SK-N-SH (cell line): Measurements from ENCODE around the gene NDN. TPM values are rescaled to one million over a fixed set of nuclear protein-coding genes. Genes with fewer than 3 reads are reported as not detected.

Source experiments
- CTCF ChIA-PET: fragments of 300-600, 350-600 bp; formaldehyde crosslinking; extraction: SDS; loops from one replicate; lab custom pipeline; 2021; lab: Yijun Ruan, JAX
- POLR2A ChIA-PET: fragments of 350-600 bp; sonication (Branson Sonifier 250); formaldehyde crosslinking; extraction: SDS; loops from one replicate; lab custom pipeline; 2020; ENCODE audit warnings: antibody characterized with exemption, inconsistent platforms; lab: Yijun Ruan, JAX
- DNase-seq: peaks from one replicate; pipeline ENCODE4 v3.0.0; 2012
- H2AFZ ChIP-seq: fragments of 200-600 bp; sonication (generic); 2 replicates; pipeline ENCODE4 v1.8.1; 2016; ENCODE audit warnings: antibody characterized with exemption, mild to moderate bottlenecking, low read depth
- H3F3A ChIP-seq: fragments of 200-600 bp; sonication (generic); replicated peaks from 2 replicates; pipeline ENCODE3; 2016; ENCODE audit warnings: antibody characterized with exemption, mild to moderate bottlenecking; ENCODE audit not compliant: insufficient read depth
- H3K27ac ChIP-seq, 2 experiments: fragments of 200-500 bp in 1 of 2; fragments of 200-600 bp in 1 of 2; sonication (Bioruptor generic) in 1 of 2; sonication (generic), shearing (Covaris generic) in 1 of 2; 2 replicates each; pipeline versions ENCODE4 v1.5.1 to v1.6.1; 2014 to 2016; ENCODE audit warnings: low read depth in 2 of 2, inconsistent platforms in 1 of 2, low read length in 1 of 2, mild to moderate bottlenecking in 1 of 2, mixed read lengths in 1 of 2
- H3K27me3 ChIP-seq: fragments of 200-600 bp; sonication (generic), shearing (Covaris generic); 2 replicates; pipeline ENCODE4 v1.6.1; 2016; ENCODE audit warnings: mixed run types; ENCODE audit not compliant: insufficient read depth
- H3K36me3 ChIP-seq, 2 experiments: fragments of 200-500 bp in 1 of 2; fragments of 200-600 bp in 1 of 2; sonication (Bioruptor generic) in 1 of 2; sonication (generic) in 1 of 2; replicated peaks in 1 of 2; 2 replicates each; pipeline versions ENCODE3 to v1.5.1; 2014 to 2016; ENCODE audit warnings: low read length in 1 of 2, mild to moderate bottlenecking in 1 of 2; ENCODE audit not compliant: insufficient read depth in 2 of 2, control insufficient read depth in 1 of 2
- H3K4me1 ChIP-seq, 2 experiments: fragments of 200-500 bp in 1 of 2; fragments of 200-600 bp in 1 of 2; sonication (Bioruptor generic) in 1 of 2; sonication (generic), shearing (Covaris generic) in 1 of 2; 2 replicates each; pipeline versions ENCODE4 v1.5.1 to v1.6.1; 2014 to 2016; ENCODE audit warnings: low read depth in 1 of 2, low read length in 1 of 2, mixed run types in 1 of 2; ENCODE audit not compliant: insufficient read depth in 2 of 2, control insufficient read depth in 1 of 2
- H3K4me2 ChIP-seq: fragments of 200-600 bp; sonication (generic), shearing (Covaris generic); 2 replicates; pipeline ENCODE4 v1.6.1; 2017; ENCODE audit warnings: mixed run types
- H3K4me3 ChIP-seq, 2 experiments: fragments of 200-500 bp in 1 of 2; fragments of 200-600 bp in 1 of 2; sonication (Bioruptor generic) in 1 of 2; sonication (generic), shearing (Covaris generic) in 1 of 2; 2 replicates each; pipeline versions ENCODE4 v1.5.1 to v1.8.1; 2014 to 2016; ENCODE audit warnings: low read depth in 2 of 2, inconsistent platforms in 1 of 2, low read length in 1 of 2, mild to moderate bottlenecking in 1 of 2, mixed read lengths in 1 of 2, moderate library complexity in 1 of 2
- H3K79me2 ChIP-seq: fragments of 200-600 bp; sonication (generic); 2 replicates; pipeline ENCODE4 v1.8.1; 2017; ENCODE audit warnings: mild to moderate bottlenecking; ENCODE audit not compliant: insufficient read depth
- H3K9ac ChIP-seq: fragments of 200-600 bp; sonication (generic); 2 replicates; pipeline ENCODE4 v1.6.1; 2017; ENCODE audit warnings: mixed run types
- H3K9me2 ChIP-seq: fragments of 200-600 bp; sonication (generic); 2 replicates; pipeline ENCODE4 v1.6.1; 2017; ENCODE audit warnings: mixed run types
- H3K9me3 ChIP-seq: fragments of 200-600 bp; sonication (generic); 2 replicates; pipeline ENCODE4 v1.6.1; 2017; ENCODE audit warnings: mixed run types, mild to moderate bottlenecking, moderate library complexity
- H4K20me1 ChIP-seq: fragments of 200-600 bp; sonication (generic); 2 replicates; pipeline ENCODE4 v1.6.1; 2017; ENCODE audit warnings: mild to moderate bottlenecking, mixed run types; ENCODE audit not compliant: insufficient read depth
- ELF1 ChIP-seq: IDR thresholded peaks from 2 replicates; pipeline ENCODE4 v1.4.0; 2012
- EZH2phosphoT487 ChIP-seq: fragments of 200-600 bp; sonication (generic); IDR thresholded peaks from 2 replicates; pipeline ENCODE4 v1.6.1; 2017; ENCODE audit warnings: low read depth, mixed run types, mild to moderate bottlenecking, antibody characterized with exemption, moderate library complexity, borderline replicate concordance
- FOSL2 ChIP-seq: IDR thresholded peaks from 2 replicates; pipeline ENCODE4 v1.4.0; 2012; ENCODE audit warnings: low read depth, mild to moderate bottlenecking, moderate library complexity, borderline replicate concordance
- GABPA ChIP-seq: IDR thresholded peaks from 2 replicates; pipeline ENCODE4 v1.4.0; 2012; ENCODE audit warnings: low read depth, mild to moderate bottlenecking
- GATA2 ChIP-seq: sonication (generic); formaldehyde crosslinking; IDR thresholded peaks from 2 replicates; pipeline ENCODE4 v1.5.0; 2020; ENCODE audit warnings: mild to moderate bottlenecking, missing genetic modification reagents
- JUND ChIP-seq: IDR thresholded peaks from 2 replicates; pipeline ENCODE4 v1.4.0; 2012
- MXI1 ChIP-seq: IDR thresholded peaks from 2 replicates; pipeline ENCODE4 v1.6.1; 2012; ENCODE audit warnings: mild to moderate bottlenecking, low read depth, low read length, improper control_type of control experiment
- NFIC ChIP-seq: IDR thresholded peaks from 2 replicates; pipeline ENCODE4 v1.4.0; 2012; ENCODE audit warnings: borderline replicate concordance
- POLR2AphosphoS5 ChIP-seq: IDR thresholded peaks from 2 replicates; pipeline ENCODE4 v1.6.1; 2012; ENCODE audit warnings: low read depth, low read length
- RFX5 ChIP-seq: IDR thresholded peaks from 2 replicates; pipeline ENCODE4 v1.6.1; 2012; ENCODE audit warnings: mild to moderate bottlenecking, improper control_type of control experiment, low read length
- SMC3 ChIP-seq: IDR thresholded peaks from 2 replicates; pipeline ENCODE4 v1.6.1; 2012; ENCODE audit warnings: low read depth, low read length, improper control_type of control experiment
- TAF1 ChIP-seq: IDR thresholded peaks from 2 replicates; pipeline ENCODE4 v1.6.1; 2012; ENCODE audit warnings: low read depth, mild to moderate bottlenecking, low read length, moderate library complexity, borderline replicate concordance
- TEAD4 ChIP-seq: IDR thresholded peaks from 2 replicates; pipeline ENCODE4 v1.4.0; 2012; ENCODE audit warnings: mild to moderate bottlenecking, borderline replicate concordance; ENCODE audit not compliant: insufficient read depth
- YY1 ChIP-seq: IDR thresholded peaks from 2 replicates; pipeline ENCODE4 v1.4.0; 2012; ENCODE audit warnings: low read depth, mild to moderate bottlenecking
- WGBS: methylation state at CpG from one replicate; pipeline ENCODE4 v1.1.6; 2017; ENCODE audit warnings: low lambda C conversion rate; 5-methylcytosine and 5-hydroxymethylcytosine counted together
- polyA plus RNA-seq, 3 experiments: library from polyadenylated mRNA; depleted of rRNA; stranded (reverse); fragments of >200 nt; gene quantifications; 2 replicates each; pipeline ENCODE4 v1.2.3, GENCODE V29; 2012
- TF ChIP-seq, protein P1 (sequence below): IDR thresholded peaks from 2 replicates; pipeline ENCODE4 v1.4.0; 2012; ENCODE audit warnings: low read depth, borderline replicate concordance
- TF ChIP-seq, protein P2 (sequence below): IDR thresholded peaks from 2 replicates; pipeline ENCODE4 v1.6.1; 2012; ENCODE audit warnings: mild to moderate bottlenecking, low read depth, low read length, moderate library complexity

The NDN gene
- polyA plus RNA-seq, 1 of the 3 experiments (the other 2 are of a cell fraction): 31.6 TPM

GRCh38 chr15:23686466-23687142, 501 bp downstream of the NDN start (continued):
- TF ChIP-seq POLR2AphosphoS5 (no peak), NFIC (no peak), SMC3 (no peak), TEAD4 (no peak), TAF1 (no peak), FOSL2 (no peak), GATA2 (CRISPR knock-in tag) (no peak)
- TF ChIP-seq, protein P1, sequence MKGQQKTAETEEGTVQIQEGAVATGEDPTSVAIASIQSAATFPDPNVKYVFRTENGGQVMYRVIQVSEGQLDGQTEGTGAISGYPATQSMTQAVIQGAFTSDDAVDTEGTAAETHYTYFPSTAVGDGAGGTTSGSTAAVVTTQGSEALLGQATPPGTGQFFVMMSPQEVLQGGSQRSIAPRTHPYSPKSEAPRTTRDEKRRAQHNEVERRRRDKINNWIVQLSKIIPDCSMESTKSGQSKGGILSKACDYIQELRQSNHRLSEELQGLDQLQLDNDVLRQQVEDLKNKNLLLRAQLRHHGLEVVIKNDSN: no peak

DNA sequence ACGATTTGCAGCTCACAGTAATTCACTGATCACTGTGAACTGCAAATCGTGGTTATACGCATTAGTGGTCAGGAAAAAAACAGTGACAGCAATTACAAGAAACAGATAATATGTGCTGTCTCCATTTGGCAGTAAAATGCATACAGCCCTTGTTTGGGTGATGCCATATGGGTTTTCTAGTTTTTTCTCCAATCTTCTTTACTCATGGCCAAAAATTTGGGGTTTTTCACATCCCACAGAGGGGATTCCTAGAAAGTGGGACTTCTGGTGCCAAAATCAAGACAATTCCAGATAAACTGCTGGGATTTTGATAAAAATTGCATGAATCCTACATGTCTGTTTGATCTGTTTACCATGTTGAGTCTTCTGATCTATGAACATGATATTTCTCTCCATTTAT, 15.6 kb downstream of the NDN start:
- Histone ChIP-seq H3K36me3 (no peaks in the 10 kb centered on the region), H3K4me2 (no peak overlapping the region), H3K4me1 (no peaks in the 10 kb centered on the region), H3K9me2 (no peaks in the 10 kb centered on the region), H3K27ac (no peak overlapping the region), H3F3A (no peaks in the 10 kb centered on the region), H4K20me1 (no peaks in the 10 kb centered on the region), H2AFZ (no peak overlapping the region), H3K79me2 (no peaks in the 10 kb centered on the region), H3K9me3 (no peaks in the 10 kb centered on the region), H3K9ac (no peak overlapping the region), H3K4me3 (no peak overlapping the region), H3K27me3 (no peaks in the 10 kb centered on the region)
- WGBS: 2% methylated on average over 3 of the region's 3 CpGs
- CTCF ChIA-PET: no interaction called here
- DNase-seq: no peak
- TF ChIP-seq YY1 (no peak), EZH2phosphoT487 (no peak), GABPA (no peak), MXI1 (no peak), NFIC (no peak), JUND (no peak), ELF1 (no peak), RFX5 (no peak), FOSL2 (no peak)
- TF ChIP-seq, protein P1: no peak
- TF ChIP-seq, protein P2, sequence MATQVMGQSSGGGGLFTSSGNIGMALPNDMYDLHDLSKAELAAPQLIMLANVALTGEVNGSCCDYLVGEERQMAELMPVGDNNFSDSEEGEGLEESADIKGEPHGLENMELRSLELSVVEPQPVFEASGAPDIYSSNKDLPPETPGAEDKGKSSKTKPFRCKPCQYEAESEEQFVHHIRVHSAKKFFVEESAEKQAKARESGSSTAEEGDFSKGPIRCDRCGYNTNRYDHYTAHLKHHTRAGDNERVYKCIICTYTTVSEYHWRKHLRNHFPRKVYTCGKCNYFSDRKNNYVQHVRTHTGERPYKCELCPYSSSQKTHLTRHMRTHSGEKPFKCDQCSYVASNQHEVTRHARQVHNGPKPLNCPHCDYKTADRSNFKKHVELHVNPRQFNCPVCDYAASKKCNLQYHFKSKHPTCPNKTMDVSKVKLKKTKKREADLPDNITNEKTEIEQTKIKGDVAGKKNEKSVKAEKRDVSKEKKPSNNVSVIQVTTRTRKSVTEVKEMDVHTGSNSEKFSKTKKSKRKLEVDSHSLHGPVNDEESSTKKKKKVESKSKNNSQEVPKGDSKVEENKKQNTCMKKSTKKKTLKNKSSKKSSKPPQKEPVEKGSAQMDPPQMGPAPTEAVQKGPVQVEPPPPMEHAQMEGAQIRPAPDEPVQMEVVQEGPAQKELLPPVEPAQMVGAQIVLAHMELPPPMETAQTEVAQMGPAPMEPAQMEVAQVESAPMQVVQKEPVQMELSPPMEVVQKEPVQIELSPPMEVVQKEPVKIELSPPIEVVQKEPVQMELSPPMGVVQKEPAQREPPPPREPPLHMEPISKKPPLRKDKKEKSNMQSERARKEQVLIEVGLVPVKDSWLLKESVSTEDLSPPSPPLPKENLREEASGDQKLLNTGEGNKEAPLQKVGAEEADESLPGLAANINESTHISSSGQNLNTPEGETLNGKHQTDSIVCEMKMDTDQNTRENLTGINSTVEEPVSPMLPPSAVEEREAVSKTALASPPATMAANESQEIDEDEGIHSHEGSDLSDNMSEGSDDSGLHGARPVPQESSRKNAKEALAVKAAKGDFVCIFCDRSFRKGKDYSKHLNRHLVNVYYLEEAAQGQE: no peak
- POLR2A ChIA-PET: no interaction called here
